ENCODE measurements around the gene ARHGAP26. TPM values are rescaled to one million over a fixed set of nuclear protein-coding genes. Genes with fewer than 3 reads are reported as not detected.

The ARHGAP26 gene
- polyA plus RNA-seq, 1 donor from 2014 or later = 0.83 TPM

GRCh38 chr5:143245929-143246561 lies 475.9 kb downstream of the ARHGAP26 start:
- Histone ChIP-seq H3K4me2 (ENCODE audit: low read length) (no peak overlapping the region), H3K36me3 (ENCODE audit: insufficient read depth, low read length) (no peaks in the 10 kb centered on the region), H2AFZ (ENCODE audit: low read depth, low read length) (no peak overlapping the region), H3F3A (ENCODE audit: insufficient read depth, low read length, poor library complexity, severe bottlenecking) (no peaks in the 10 kb centered on the region), H3K27me3 (ENCODE audit: insufficient read depth, low read depth, low read length) (no peaks in the 10 kb centered on the region), H3K27ac (ENCODE audit: low read length) (no peak overlapping the region), H3K4me3 (ENCODE audit: low read length) (no peak overlapping the region), H3K9me3 (ENCODE audit: low read length) (no peaks in the 10 kb centered on the region), H3K9ac (ENCODE audit: low read length) (no peak overlapping the region), H3K79me2 (replicated peaks; ENCODE audit: insufficient read depth, low read length) (no peaks in the 10 kb centered on the region), H3K9me2 (ENCODE audit: insufficient read depth, low read length) (no peaks in the 10 kb centered on the region), H4K20me1 (ENCODE audit: insufficient read depth) (no peaks in the 10 kb centered on the region)
- TF ChIP-seq EZH2 (IDR thresholded peaks at IDR 0.05; ENCODE audit: borderline replicate concordance, insufficient read depth, low read length, poor library complexity, severe bottlenecking) (no peak), RAD21 (conservative IDR thresholded peaks at IDR 0.05) (no peak), TAF1 (IDR thresholded peaks at IDR 0.05; ENCODE audit: low read depth) (no peak), POLR2AphosphoS5 (IDR thresholded peaks at IDR 0.05) (no peak), MXI1 (conservative IDR thresholded peaks at IDR 0.05; ENCODE audit: poor library complexity, severe bottlenecking) (no peak), SMC3 (conservative IDR thresholded peaks at IDR 0.05; ENCODE audit: poor library complexity) (no peak), EP300 (conservative IDR thresholded peaks at IDR 0.05; ENCODE audit: poor library complexity, severe bottlenecking) (no peak)
- TF ChIP-seq, protein P1, sequence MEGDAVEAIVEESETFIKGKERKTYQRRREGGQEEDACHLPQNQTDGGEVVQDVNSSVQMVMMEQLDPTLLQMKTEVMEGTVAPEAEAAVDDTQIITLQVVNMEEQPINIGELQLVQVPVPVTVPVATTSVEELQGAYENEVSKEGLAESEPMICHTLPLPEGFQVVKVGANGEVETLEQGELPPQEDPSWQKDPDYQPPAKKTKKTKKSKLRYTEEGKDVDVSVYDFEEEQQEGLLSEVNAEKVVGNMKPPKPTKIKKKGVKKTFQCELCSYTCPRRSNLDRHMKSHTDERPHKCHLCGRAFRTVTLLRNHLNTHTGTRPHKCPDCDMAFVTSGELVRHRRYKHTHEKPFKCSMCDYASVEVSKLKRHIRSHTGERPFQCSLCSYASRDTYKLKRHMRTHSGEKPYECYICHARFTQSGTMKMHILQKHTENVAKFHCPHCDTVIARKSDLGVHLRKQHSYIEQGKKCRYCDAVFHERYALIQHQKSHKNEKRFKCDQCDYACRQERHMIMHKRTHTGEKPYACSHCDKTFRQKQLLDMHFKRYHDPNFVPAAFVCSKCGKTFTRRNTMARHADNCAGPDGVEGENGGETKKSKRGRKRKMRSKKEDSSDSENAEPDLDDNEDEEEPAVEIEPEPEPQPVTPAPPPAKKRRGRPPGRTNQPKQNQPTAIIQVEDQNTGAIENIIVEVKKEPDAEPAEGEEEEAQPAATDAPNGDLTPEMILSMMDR (IDR thresholded peaks at IDR 0.05; ENCODE audit: poor library complexity, severe bottlenecking) = no peak
- TF ChIP-seq, protein P2, sequence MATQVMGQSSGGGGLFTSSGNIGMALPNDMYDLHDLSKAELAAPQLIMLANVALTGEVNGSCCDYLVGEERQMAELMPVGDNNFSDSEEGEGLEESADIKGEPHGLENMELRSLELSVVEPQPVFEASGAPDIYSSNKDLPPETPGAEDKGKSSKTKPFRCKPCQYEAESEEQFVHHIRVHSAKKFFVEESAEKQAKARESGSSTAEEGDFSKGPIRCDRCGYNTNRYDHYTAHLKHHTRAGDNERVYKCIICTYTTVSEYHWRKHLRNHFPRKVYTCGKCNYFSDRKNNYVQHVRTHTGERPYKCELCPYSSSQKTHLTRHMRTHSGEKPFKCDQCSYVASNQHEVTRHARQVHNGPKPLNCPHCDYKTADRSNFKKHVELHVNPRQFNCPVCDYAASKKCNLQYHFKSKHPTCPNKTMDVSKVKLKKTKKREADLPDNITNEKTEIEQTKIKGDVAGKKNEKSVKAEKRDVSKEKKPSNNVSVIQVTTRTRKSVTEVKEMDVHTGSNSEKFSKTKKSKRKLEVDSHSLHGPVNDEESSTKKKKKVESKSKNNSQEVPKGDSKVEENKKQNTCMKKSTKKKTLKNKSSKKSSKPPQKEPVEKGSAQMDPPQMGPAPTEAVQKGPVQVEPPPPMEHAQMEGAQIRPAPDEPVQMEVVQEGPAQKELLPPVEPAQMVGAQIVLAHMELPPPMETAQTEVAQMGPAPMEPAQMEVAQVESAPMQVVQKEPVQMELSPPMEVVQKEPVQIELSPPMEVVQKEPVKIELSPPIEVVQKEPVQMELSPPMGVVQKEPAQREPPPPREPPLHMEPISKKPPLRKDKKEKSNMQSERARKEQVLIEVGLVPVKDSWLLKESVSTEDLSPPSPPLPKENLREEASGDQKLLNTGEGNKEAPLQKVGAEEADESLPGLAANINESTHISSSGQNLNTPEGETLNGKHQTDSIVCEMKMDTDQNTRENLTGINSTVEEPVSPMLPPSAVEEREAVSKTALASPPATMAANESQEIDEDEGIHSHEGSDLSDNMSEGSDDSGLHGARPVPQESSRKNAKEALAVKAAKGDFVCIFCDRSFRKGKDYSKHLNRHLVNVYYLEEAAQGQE (IDR thresholded peaks at IDR 0.05; ENCODE audit: borderline replicate concordance) = no peak

GRCh38 chr5:143247134-143247815 lies 477.1 kb downstream of the ARHGAP26 start:
- H3K9me2 ChIP-seq (ENCODE audit: insufficient read depth, low read length) = no peaks in the 10 kb centered on the region
- no peaks in the 10 kb centered on the region for H4K20me1 ChIP-seq (ENCODE audit: insufficient read depth)
- H2AFZ ChIP-seq (ENCODE audit: low read depth, low read length) = no peak overlapping the region
- no peaks in the 10 kb centered on the region for H3K36me3 ChIP-seq (ENCODE audit: insufficient read depth, low read length)
- H3K4me3 ChIP-seq (ENCODE audit: low read length) = no peak overlapping the region
- TF ChIP-seq, protein P1 (IDR thresholded peaks at IDR 0.05; ENCODE audit: poor library complexity, severe bottlenecking) = no peak
- no peaks in the 10 kb centered on the region for H3K27me3 ChIP-seq (ENCODE audit: insufficient read depth, low read depth, low read length)
- no peaks in the 10 kb centered on the region for H3K9me3 ChIP-seq (ENCODE audit: low read length)
- H3K4me2 ChIP-seq (ENCODE audit: low read length) = no peak overlapping the region
- H3K79me2 ChIP-seq (replicated peaks; ENCODE audit: insufficient read depth, low read length) = no peaks in the 10 kb centered on the region
- no peaks in the 10 kb centered on the region for H3F3A ChIP-seq (ENCODE audit: insufficient read depth, low read length, poor library complexity, severe bottlenecking)
- H3K27ac ChIP-seq (ENCODE audit: low read length) = no peak overlapping the region
- no peak overlapping the region for H3K9ac ChIP-seq (ENCODE audit: low read length)
